CD4-positive, alpha-beta T cell treated with Interleukin-4 for 4 hours (primary cell): ENCODE data around the gene SLC22A6.

ENCODE experiments used
- DNase-seq: peaks from one replicate; pipeline ENCODE4 v3.0.0-alpha.2; 2020

Gene SLC22A6

GRCh38 chr11:62931499-62932278 is 53.1 kb downstream of the SLC22A6 start:
- no peak for DNase-seq

GRCh38 chr11:62930666-62931065 is 54.1 kb downstream of the SLC22A6 start:
- no peak for DNase-seq

- no peak for DNase-seq
Measured at GRCh38 chr11:62930157-62930556, 54.6 kb downstream of the SLC22A6 start.

GRCh38 chr11:62928011-62928410 is 56.8 kb downstream of the SLC22A6 start:
- no peak for DNase-seq

- no peak for DNase-seq
Measured at GRCh38 chr11:62926680-62927455, 57.9 kb downstream of the SLC22A6 start.
